Femur (tissue), 1 donor: ENCODE measurements around the gene PABPN1.

ENCODE experiments used
- DNase-seq: peaks from one replicate; pipeline ENCODE4 v3.0.0-alpha.2; 2017

The PABPN1 gene

GRCh38 chr14:23359167-23359626 is 37.9 kb downstream of the PABPN1 start:
- peak; percentile 16 for DNase-seq

GRCh38 chr14:23359722-23360447 is 38.6 kb downstream of the PABPN1 start:
- DNase-seq, result peak; percentile 17

GRCh38 chr14:23360496-23360895 is 39.2 kb downstream of the PABPN1 start:
- DNase-seq, result no peak

- peak; percentile 53 for DNase-seq
Observed at GRCh38 chr14:23361320-23361719, 40.1 kb downstream of the PABPN1 start.

- DNase-seq, result no peak
Observed at GRCh38 chr14:23361763-23362162, 40.5 kb downstream of the PABPN1 start.

- DNase-seq, result no peak
Observed at GRCh38 chr14:23362200-23362599, 40.9 kb downstream of the PABPN1 start.

- peak; percentile 74 for DNase-seq
Observed at GRCh38 chr14:23364164-23365035, 43.1 kb downstream of the PABPN1 start.

GRCh38 chr14:23365036-23365731 is 43.9 kb downstream of the PABPN1 start, which contains the start of gene EFS:
TSS of gene EFS (minus strand) at chr14:23365172. CDS start at chr14:23365025, 147 bp downstream.
- peak; percentile 84 for DNase-seq

GRCh38 chr14:23365732-23366425 is 44.6 kb downstream of the PABPN1 start:
- DNase-seq, result no peak

GRCh38 chr14:23366426-23366921 is 45.2 kb downstream of the PABPN1 start:
- DNase-seq, result peak; percentile 91

- DNase-seq, result no peak
Observed at GRCh38 chr14:23370221-23370620, 49.0 kb downstream of the PABPN1 start.

GRCh38 chr14:23371865-23372264 is 50.6 kb downstream of the PABPN1 start:
- DNase-seq, result no peak

GRCh38 chr14:23372509-23372908 is 51.3 kb downstream of the PABPN1 start, which contains the start of gene IL25:
TSS of gene IL25 (plus strand) at chr14:23372809.
- no peak for DNase-seq

GRCh38 chr14:23373041-23373440 is 51.8 kb downstream of the PABPN1 start:
- no peak for DNase-seq
